OCI-LY1 (cell line): Measurements from ENCODE around the gene PI4KB.

Experiments
- CTCF ChIP-seq: fragments of 200-600 bp; sonication (generic), shearing (Covaris generic); IDR thresholded peaks from 2 replicates; pipeline ENCODE4 v1.5.1; 2017; ENCODE audit warnings: mild to moderate bottlenecking, antibody characterized with exemption, low read length, moderate library complexity, mixed read lengths
- EZH2 ChIP-seq: fragments of 200-600 bp; sonication (generic), shearing (Covaris generic); IDR thresholded peaks from 2 replicates; pipeline ENCODE4 v1.8.0; 2017; ENCODE audit warnings: borderline replicate concordance, mixed run types, mild to moderate bottlenecking, antibody characterized with exemption, low read length, moderate library complexity, mixed read lengths

GRCh38 chr1:151284013-151284577, 43.1 kb downstream of the PI4KB start:
- no peak for TF ChIP-seq CTCF
- no peak for TF ChIP-seq EZH2
